Neural progenitor cell (in vitro differentiated cells): ENCODE measurements around the gene WIZ. TPM values are rescaled to one million over a fixed set of nuclear protein-coding genes. Genes with fewer than 3 reads are reported as not detected.

ENCODE experiments used
- DNase-seq: peaks from one replicate; pipeline ENCODE4 v3.0.0-alpha.2; 2016; ENCODE audit warnings: low spot score
- H2AFZ ChIP-seq: fragments of 200-600 bp; sonication (generic); replicated peaks from 2 replicates; pipeline ENCODE4 v1.6.1; 2016; ENCODE audit warnings: antibody characterized with exemption
- H3F3A ChIP-seq: fragments of 200-600 bp; sonication (generic); 2 replicates; pipeline ENCODE4 v1.6.1; 2016; ENCODE audit warnings: antibody characterized with exemption, low read depth
- H3K27ac ChIP-seq: fragments of 200-600 bp; sonication (generic); 2 replicates; pipeline ENCODE4 v1.5.1; 2016; ENCODE audit warnings: mild to moderate bottlenecking
- H3K27me3 ChIP-seq: fragments of 200-600 bp; sonication (generic); 2 replicates; pipeline ENCODE4 v1.6.1; 2016; ENCODE audit warnings: mild to moderate bottlenecking, moderate library complexity
- H3K36me3 ChIP-seq: fragments of 200-600 bp; sonication (generic); 2 replicates; pipeline ENCODE4 v1.5.1; 2016
- H3K4me1 ChIP-seq: fragments of 200-600 bp; sonication (generic); 2 replicates; pipeline ENCODE4 v1.6.1; 2016; ENCODE audit warnings: mixed run types
- H3K4me2 ChIP-seq: fragments of 200-600 bp; sonication (generic); 2 replicates; pipeline ENCODE4 v1.6.1; 2016
- H3K4me3 ChIP-seq: fragments of 200-600 bp; sonication (generic); 2 replicates; pipeline ENCODE4 v1.5.1; 2016
- H3K79me2 ChIP-seq: fragments of 200-600 bp; sonication (generic); 2 replicates; pipeline ENCODE4 v1.6.1; 2016; ENCODE audit warnings: low read depth
- H3K9ac ChIP-seq: fragments of 200-600 bp; sonication (generic); 2 replicates; pipeline ENCODE4 v1.6.1; 2016
- H3K9me3 ChIP-seq: fragments of 200-600 bp; sonication (generic); 2 replicates; pipeline ENCODE4 v1.5.1; 2016; ENCODE audit warnings: low read depth
- H4K20me1 ChIP-seq: fragments of 200-600 bp; sonication (generic); 2 replicates; pipeline ENCODE4 v1.6.1; 2016; ENCODE audit warnings: low read depth
- H3K27ac Mint-ChIP-seq: 3 replicates; pipeline ENCODE4 v1.8.0; 2021; ENCODE audit warnings: mixed read lengths
- H3K27me3 Mint-ChIP-seq: 2 replicates; pipeline ENCODE4 v1.8.0; 2022; ENCODE audit warnings: low read depth, mild to moderate bottlenecking, inconsistent platforms, moderate library complexity, mixed read lengths; ENCODE audit not compliant: insufficient read depth
- H3K36me3 Mint-ChIP-seq: 3 replicates; pipeline ENCODE4 v1.8.0; 2021; ENCODE audit warnings: mixed read lengths
- H3K4me1 Mint-ChIP-seq: 3 replicates; pipeline ENCODE4 v1.8.0; 2021; ENCODE audit warnings: mixed read lengths
- H3K4me3 Mint-ChIP-seq: 3 replicates; pipeline ENCODE4 v1.8.0; 2021; ENCODE audit warnings: mild to moderate bottlenecking, moderate library complexity, mixed read lengths
- H3K9me3 Mint-ChIP-seq: 3 replicates; pipeline ENCODE4 v1.8.0; 2020; ENCODE audit warnings: mixed read lengths
- EZH2 ChIP-seq: fragments of 200-600 bp; sonication (generic); IDR thresholded peaks from 2 replicates; pipeline ENCODE4 v1.6.1; 2017; ENCODE audit warnings: antibody characterized with exemption, mild to moderate bottlenecking, moderate library complexity
- EZH2phosphoT487 ChIP-seq: fragments of 200-600 bp; sonication (generic); IDR thresholded peaks from 2 replicates; pipeline ENCODE4 v1.6.1; 2017; ENCODE audit warnings: antibody characterized with exemption
- total RNA-seq: library from RNA; depleted of rRNA; stranded (reverse); fragments of >200 nt; gene quantifications from 2 replicates; pipeline ENCODE4 v1.2.3, GENCODE V29; 2015; ENCODE audit warnings: low replicate concordance
- TF ChIP-seq, protein P1 (sequence below): fragments of 200-600 bp; sonication (generic); IDR thresholded peaks from 2 replicates; pipeline ENCODE4 v1.5.1; 2017; ENCODE audit warnings: antibody characterized with exemption, mild to moderate bottlenecking

Gene WIZ
- total RNA-seq, 1 donor from 2014 or later, result 9.1 TPM

DNA sequence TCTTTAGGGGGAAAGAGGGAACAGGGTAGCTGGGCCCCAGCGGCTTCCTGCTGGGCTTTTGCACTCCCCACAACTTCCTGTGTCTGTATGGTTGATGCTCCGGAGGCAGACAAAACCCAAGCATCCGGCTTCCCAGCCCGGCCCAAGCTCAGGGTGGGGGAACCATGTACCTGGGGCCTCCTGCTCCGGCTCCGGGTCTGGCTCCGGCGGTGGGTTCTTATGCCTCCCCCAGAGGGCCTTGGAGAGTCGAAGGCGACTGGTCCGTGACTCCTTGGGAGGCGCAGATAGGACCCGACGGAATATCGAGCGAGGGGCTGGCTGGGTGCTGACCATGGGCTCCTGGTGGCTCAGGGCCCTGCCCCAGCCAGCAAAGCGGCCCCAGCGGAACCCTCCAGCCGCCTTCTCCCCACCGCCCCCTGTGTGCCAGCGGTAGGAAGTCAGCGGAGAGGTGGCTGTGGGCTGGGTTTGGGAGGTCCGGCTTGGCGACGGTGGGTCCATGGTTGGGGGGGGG, 14.2 kb upstream of the WIZ start:
- no peaks in the 10 kb centered on the region for H3K79me2 ChIP-seq
- Mint-ChIP-seq H3K4me3 (no peak overlapping the region), H3K27ac (no peak overlapping the region), H3K4me1 (no peaks in the 10 kb centered on the region), H3K36me3 (no peaks in the 10 kb centered on the region), H3K9me3 (peaks cover 2% of the 10 kb centered on the region), H3K27me3 (peaks cover 47% of the 10 kb centered on the region)
- no peaks in the 10 kb centered on the region for H4K20me1 ChIP-seq
- H3K27me3 ChIP-seq, result peaks cover 90% of the 10 kb centered on the region
- H2AFZ ChIP-seq, result no peak overlapping the region
- H3K4me1 ChIP-seq, result no peaks in the 10 kb centered on the region
- H3F3A ChIP-seq, result no peaks in the 10 kb centered on the region
- no peaks in the 10 kb centered on the region for H3K36me3 ChIP-seq
- no peak overlapping the region for H3K4me3 ChIP-seq
- no peak overlapping the region for H3K9ac ChIP-seq
- no peak overlapping the region for H3K27ac ChIP-seq
- DNase-seq, result no peak
- H3K9me3 ChIP-seq, result no peaks in the 10 kb centered on the region
- H3K4me2 ChIP-seq, result no peak overlapping the region
- TF ChIP-seq EZH2phosphoT487 (no peak), EZH2 (no peak)
- TF ChIP-seq, protein P1, sequence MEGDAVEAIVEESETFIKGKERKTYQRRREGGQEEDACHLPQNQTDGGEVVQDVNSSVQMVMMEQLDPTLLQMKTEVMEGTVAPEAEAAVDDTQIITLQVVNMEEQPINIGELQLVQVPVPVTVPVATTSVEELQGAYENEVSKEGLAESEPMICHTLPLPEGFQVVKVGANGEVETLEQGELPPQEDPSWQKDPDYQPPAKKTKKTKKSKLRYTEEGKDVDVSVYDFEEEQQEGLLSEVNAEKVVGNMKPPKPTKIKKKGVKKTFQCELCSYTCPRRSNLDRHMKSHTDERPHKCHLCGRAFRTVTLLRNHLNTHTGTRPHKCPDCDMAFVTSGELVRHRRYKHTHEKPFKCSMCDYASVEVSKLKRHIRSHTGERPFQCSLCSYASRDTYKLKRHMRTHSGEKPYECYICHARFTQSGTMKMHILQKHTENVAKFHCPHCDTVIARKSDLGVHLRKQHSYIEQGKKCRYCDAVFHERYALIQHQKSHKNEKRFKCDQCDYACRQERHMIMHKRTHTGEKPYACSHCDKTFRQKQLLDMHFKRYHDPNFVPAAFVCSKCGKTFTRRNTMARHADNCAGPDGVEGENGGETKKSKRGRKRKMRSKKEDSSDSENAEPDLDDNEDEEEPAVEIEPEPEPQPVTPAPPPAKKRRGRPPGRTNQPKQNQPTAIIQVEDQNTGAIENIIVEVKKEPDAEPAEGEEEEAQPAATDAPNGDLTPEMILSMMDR, result no peak

GRCh38 chr19:15461694-15462093, 11.9 kb upstream of the WIZ start:
- H3K4me1 ChIP-seq, result peaks cover 5% of the 10 kb centered on the region
- peaks cover 9% of the 10 kb centered on the region for H4K20me1 ChIP-seq
- Mint-ChIP-seq H3K27me3 (peaks cover 42% of the 10 kb centered on the region), H3K27ac (no peak overlapping the region), H3K4me3 (no peak overlapping the region), H3K4me1 (no peaks in the 10 kb centered on the region), H3K36me3 (no peaks in the 10 kb centered on the region), H3K9me3 (no peaks in the 10 kb centered on the region)
- DNase-seq, result no peak
- no peak overlapping the region for H3K4me2 ChIP-seq
- H2AFZ ChIP-seq, result no peak overlapping the region
- no peak overlapping the region for H3K4me3 ChIP-seq
- TF ChIP-seq EZH2, result no peak
- TF ChIP-seq EZH2phosphoT487, result no peak
- TF ChIP-seq, protein P1, result no peak
- H3K9ac ChIP-seq, result no peak overlapping the region
- no peaks in the 10 kb centered on the region for H3K36me3 ChIP-seq
- H3K79me2 ChIP-seq, result no peaks in the 10 kb centered on the region
- no peak overlapping the region for H3K27ac ChIP-seq
- H3K27me3 ChIP-seq, result peaks cover 90% of the 10 kb centered on the region
- peaks cover 5% of the 10 kb centered on the region for H3F3A ChIP-seq
- no peaks in the 10 kb centered on the region for H3K9me3 ChIP-seq

GRCh38 chr19:15457701-15458484, 8.1 kb upstream of the WIZ start:
- Histone ChIP-seq H4K20me1 (peaks cover 36% of the 10 kb centered on the region), H3F3A (peaks cover 17% of the 10 kb centered on the region), H3K4me1 (peaks cover 5% of the 10 kb centered on the region), H3K9me3 (no peaks in the 10 kb centered on the region), H3K36me3 (no peaks in the 10 kb centered on the region), H2AFZ (peak overlapping the region; percentile 82), H3K4me3 (peak overlapping the region; percentile 42), H3K4me2 (peak overlapping the region; percentile 74), H3K27me3 (peaks cover 95% of the 10 kb centered on the region), H3K27ac (no peak overlapping the region), H3K9ac (no peak overlapping the region), H3K79me2 (no peaks in the 10 kb centered on the region)
- no peak for DNase-seq
- Mint-ChIP-seq H3K27ac (no peak overlapping the region), H3K4me1 (peaks cover 9% of the 10 kb centered on the region), H3K9me3 (no peaks in the 10 kb centered on the region), H3K27me3 (peaks cover 57% of the 10 kb centered on the region), H3K36me3 (no peaks in the 10 kb centered on the region), H3K4me3 (no peak overlapping the region)
- TF ChIP-seq, protein P1, result no peak
- peak; percentile 92 for TF ChIP-seq EZH2phosphoT487
- TF ChIP-seq EZH2, result peak; percentile 99
